ENCODE measurements around the gene ANKRD17. TPM values are rescaled to one million over a fixed set of nuclear protein-coding genes. Genes with fewer than 3 reads are reported as not detected.

The ANKRD17 gene
- total and polyA plus RNA-seq, 9 of the 15 experiments (the other 6 are each of a cell fraction or from before 2014, with no cell fraction given): 25.5 to 86.9 (median 52.2) TPM

DNA sequence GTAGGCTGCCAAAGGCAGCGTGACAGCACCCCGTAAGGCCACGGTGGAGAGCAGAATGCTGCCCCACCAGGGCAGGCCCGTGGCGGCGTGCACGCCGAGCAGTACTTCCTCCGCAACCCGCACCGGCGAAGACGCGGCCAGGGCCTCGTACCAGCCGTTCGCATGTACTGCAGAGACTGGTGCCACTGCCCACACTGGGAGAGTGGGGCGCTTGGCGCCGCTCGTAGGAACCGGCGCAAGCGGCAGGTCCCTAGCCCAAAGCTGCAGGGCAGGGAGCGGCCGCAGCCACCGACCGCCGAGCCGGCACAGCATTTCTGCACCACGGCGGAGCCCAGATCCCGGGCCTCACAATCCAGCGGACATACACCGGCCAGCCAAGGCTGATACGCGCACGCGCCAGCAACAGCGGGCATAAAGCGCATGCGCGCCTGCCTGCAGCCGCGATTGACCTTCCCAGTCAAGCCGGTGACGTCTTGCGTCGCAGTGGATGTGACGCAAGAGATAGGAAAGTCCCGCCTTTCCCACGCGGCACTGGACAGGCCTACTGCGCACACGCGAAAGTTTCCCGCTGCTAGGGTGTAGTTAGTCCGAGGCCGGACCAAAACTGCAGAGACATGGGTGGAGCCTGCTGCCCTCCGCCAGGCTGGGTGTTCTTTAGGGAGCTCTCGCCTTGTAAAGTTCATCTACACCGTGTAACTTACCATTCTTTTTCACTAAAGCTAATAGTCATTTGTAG, 189.1 kb downstream of the ANKRD17 start, which contains the start of gene COX18 (continued):
- TF ChIP-seq, protein P1, sequence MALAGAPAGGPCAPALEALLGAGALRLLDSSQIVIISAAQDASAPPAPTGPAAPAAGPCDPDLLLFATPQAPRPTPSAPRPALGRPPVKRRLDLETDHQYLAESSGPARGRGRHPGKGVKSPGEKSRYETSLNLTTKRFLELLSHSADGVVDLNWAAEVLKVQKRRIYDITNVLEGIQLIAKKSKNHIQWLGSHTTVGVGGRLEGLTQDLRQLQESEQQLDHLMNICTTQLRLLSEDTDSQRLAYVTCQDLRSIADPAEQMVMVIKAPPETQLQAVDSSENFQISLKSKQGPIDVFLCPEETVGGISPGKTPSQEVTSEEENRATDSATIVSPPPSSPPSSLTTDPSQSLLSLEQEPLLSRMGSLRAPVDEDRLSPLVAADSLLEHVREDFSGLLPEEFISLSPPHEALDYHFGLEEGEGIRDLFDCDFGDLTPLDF (CRISPR knock-in tag; IDR thresholded peaks at IDR 0.05): 0 out of 2 replicates have a peak, but pooled peaks have one; percentile 35
- TF ChIP-seq ARID1B (IDR thresholded peaks at IDR 0.05) (no peak; the same call in 1 of the 2 replicates), ATF1 (CRISPR knock-in tag; IDR thresholded peaks at IDR 0.05) (peak; percentile 96), ATF1 (tag; IDR thresholded peaks at IDR 0.05) (peak; percentile 99), KDM2B (CRISPR knock-in tag; IDR thresholded peaks at IDR 0.05) (peak; percentile 79; the same call in 1 of the 2 replicates), SPI1 (IDR thresholded peaks at IDR 0.05; ENCODE audit: borderline replicate concordance, low read depth, low read length) (peak; percentile 23; the same call in 1 of the 2 replicates), ZKSCAN1 (IDR thresholded peaks at IDR 0.05; ENCODE audit: low read depth, low read length) (peak; percentile 90), ZNF778 (CRISPR knock-in tag; IDR thresholded peaks at IDR 0.05) (no peak), NCOA2 (IDR thresholded peaks at IDR 0.05; ENCODE audit: partially characterized antibody in 2 of 2) (no peak), HIVEP1 (CRISPR knock-in tag; IDR thresholded peaks at IDR 0.05) (no peak), ZNF766 (CRISPR knock-in tag; conservative IDR thresholded peaks at IDR 0.05) (no peak), POU5F1 (IDR thresholded peaks at IDR 0.05; ENCODE audit: borderline replicate concordance, low read depth, low read length, partially characterized antibody) (no peak), TFAM (CRISPR knock-in tag; conservative IDR thresholded peaks at IDR 0.05) (no peak), BRD4 (IDR thresholded peaks at IDR 0.05) (no peak; the same call in 1 of the 2 replicates), MEIS2 (IDR thresholded peaks at IDR 0.05; ENCODE audit: partially characterized antibody) (peak; percentile 95), TRIM24 (IDR thresholded peaks at IDR 0.05) (no peak)
- TF ChIP-seq, protein P2, sequence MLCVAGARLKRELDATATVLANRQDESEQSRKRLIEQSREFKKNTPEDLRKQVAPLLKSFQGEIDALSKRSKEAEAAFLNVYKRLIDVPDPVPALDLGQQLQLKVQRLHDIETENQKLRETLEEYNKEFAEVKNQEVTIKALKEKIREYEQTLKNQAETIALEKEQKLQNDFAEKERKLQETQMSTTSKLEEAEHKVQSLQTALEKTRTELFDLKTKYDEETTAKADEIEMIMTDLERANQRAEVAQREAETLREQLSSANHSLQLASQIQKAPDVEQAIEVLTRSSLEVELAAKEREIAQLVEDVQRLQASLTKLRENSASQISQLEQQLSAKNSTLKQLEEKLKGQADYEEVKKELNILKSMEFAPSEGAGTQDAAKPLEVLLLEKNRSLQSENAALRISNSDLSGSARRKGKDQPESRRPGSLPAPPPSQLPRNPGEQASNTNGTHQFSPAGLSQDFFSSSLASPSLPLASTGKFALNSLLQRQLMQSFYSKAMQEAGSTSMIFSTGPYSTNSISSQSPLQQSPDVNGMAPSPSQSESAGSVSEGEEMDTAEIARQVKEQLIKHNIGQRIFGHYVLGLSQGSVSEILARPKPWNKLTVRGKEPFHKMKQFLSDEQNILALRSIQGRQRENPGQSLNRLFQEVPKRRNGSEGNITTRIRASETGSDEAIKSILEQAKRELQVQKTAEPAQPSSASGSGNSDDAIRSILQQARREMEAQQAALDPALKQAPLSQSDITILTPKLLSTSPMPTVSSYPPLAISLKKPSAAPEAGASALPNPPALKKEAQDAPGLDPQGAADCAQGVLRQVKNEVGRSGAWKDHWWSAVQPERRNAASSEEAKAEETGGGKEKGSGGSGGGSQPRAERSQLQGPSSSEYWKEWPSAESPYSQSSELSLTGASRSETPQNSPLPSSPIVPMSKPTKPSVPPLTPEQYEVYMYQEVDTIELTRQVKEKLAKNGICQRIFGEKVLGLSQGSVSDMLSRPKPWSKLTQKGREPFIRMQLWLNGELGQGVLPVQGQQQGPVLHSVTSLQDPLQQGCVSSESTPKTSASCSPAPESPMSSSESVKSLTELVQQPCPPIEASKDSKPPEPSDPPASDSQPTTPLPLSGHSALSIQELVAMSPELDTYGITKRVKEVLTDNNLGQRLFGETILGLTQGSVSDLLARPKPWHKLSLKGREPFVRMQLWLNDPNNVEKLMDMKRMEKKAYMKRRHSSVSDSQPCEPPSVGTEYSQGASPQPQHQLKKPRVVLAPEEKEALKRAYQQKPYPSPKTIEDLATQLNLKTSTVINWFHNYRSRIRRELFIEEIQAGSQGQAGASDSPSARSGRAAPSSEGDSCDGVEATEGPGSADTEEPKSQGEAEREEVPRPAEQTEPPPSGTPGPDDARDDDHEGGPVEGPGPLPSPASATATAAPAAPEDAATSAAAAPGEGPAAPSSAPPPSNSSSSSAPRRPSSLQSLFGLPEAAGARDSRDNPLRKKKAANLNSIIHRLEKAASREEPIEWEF (CRISPR knock-in tag; IDR thresholded peaks at IDR 0.05): no peak
- TF ChIP-seq, protein P3, sequence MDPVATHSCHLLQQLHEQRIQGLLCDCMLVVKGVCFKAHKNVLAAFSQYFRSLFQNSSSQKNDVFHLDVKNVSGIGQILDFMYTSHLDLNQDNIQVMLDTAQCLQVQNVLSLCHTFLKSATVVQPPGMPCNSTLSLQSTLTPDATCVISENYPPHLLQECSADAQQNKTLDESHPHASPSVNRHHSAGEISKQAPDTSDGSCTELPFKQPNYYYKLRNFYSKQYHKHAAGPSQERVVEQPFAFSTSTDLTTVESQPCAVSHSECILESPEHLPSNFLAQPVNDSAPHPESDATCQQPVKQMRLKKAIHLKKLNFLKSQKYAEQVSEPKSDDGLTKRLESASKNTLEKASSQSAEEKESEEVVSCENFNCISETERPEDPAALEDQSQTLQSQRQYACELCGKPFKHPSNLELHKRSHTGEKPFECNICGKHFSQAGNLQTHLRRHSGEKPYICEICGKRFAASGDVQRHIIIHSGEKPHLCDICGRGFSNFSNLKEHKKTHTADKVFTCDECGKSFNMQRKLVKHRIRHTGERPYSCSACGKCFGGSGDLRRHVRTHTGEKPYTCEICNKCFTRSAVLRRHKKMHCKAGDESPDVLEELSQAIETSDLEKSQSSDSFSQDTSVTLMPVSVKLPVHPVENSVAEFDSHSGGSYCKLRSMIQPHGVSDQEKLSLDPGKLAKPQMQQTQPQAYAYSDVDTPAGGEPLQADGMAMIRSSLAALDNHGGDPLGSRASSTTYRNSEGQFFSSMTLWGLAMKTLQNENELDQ (CRISPR knock-in tag; IDR thresholded peaks at IDR 0.05; ENCODE audit: borderline replicate concordance): no peak
- TF ChIP-seq, protein P4, sequence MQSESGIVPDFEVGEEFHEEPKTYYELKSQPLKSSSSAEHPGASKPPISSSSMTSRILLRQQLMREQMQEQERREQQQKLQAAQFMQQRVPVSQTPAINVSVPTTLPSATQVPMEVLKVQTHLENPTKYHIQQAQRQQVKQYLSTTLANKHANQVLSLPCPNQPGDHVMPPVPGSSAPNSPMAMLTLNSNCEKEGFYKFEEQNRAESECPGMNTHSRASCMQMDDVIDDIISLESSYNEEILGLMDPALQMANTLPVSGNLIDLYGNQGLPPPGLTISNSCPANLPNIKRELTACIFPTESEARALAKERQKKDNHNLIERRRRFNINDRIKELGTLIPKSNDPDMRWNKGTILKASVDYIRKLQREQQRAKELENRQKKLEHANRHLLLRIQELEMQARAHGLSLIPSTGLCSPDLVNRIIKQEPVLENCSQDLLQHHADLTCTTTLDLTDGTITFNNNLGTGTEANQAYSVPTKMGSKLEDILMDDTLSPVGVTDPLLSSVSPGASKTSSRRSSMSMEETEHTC (IDR thresholded peaks at IDR 0.05): no peak; the same call in 1 of the 2 replicates
